ENCODE measurements around the gene BTK. TPM values are rescaled to one million over a fixed set of nuclear protein-coding genes. Genes with fewer than 3 reads are reported as not detected.

BTK gene
- total RNA-seq, 2 experiments from 2014 or later, result 133 to 140 TPM

DNA sequence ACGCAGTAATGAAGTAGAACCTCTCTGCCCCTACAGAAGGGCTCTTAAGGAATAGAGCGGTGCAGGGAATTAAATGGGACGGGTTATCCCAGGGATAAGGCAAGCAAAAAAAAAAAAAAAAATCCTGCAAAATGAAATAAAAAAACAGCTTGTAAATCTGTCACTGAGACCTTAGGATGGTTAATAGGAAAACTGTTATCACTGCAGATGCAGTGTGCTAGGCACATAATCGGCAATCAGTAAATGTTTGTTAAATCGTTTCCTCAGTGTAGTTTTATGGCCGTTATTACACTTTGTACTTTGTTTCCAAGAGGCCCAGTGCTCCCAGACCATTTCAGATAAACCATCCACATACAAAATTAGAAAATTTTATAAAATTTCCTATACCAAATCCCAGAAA is 23.1 kb upstream of the BTK start:
- H3K9me2 ChIP-seq (ENCODE audit: insufficient read depth, low read length), result no peaks in the 10 kb centered on the region
- peaks cover 5% of the 10 kb centered on the region for H3K4me1 ChIP-seq (ENCODE audit: insufficient read depth, low read length, poor library complexity, severe bottlenecking)
- ChIA-PET POLR2A (no interaction called here), CTCF (ENCODE audit: unreplicated experiment) (no interaction called here)
- H3K9me3 ChIP-seq (ENCODE audit: low read length), result no peaks in the 10 kb centered on the region
- peak overlapping the region; percentile 85 for H3K27ac ChIP-seq (ENCODE audit: low read depth, low read length, poor library complexity, severe bottlenecking)
- peaks cover 46% of the 10 kb centered on the region for H3K36me3 ChIP-seq (ENCODE audit: insufficient read depth, low read length)
- H3K4me2 ChIP-seq (ENCODE audit: low read length), result peak overlapping the region; percentile 90
- peak overlapping the region; percentile 83 for H3K4me3 ChIP-seq (ENCODE audit: low read depth, low read length, poor library complexity, severe bottlenecking)
- intact Hi-C loops (cut with micrococcal nuclease; ENCODE audit: unreplicated experiment), result loop anchor here (5.0 kb wide), 1 partner anchor 62 kb away; the partner anchor contains the start of gene TIMM8A
- no peak overlapping the region for H2AFZ ChIP-seq (ENCODE audit: low read length)
- TF ChIP-seq CTCF (conservative IDR thresholded peaks at IDR 0.05; ENCODE audit: low read length) (no peak), EZH2phosphoT487 (IDR thresholded peaks at IDR 0.05; ENCODE audit: borderline replicate concordance, low read depth, low read length) (no peak)
- no TSS peak for BruUV-seq (replicated peaks)
- peaks cover 81% of the 10 kb centered on the region for H3K79me2 ChIP-seq (ENCODE audit: insufficient read depth, low read depth, low read length)
- no peak for DNase-seq (ENCODE audit: low spot score)
- H4K20me1 ChIP-seq (ENCODE audit: insufficient read depth, low read length), result no peaks in the 10 kb centered on the region

DNA sequence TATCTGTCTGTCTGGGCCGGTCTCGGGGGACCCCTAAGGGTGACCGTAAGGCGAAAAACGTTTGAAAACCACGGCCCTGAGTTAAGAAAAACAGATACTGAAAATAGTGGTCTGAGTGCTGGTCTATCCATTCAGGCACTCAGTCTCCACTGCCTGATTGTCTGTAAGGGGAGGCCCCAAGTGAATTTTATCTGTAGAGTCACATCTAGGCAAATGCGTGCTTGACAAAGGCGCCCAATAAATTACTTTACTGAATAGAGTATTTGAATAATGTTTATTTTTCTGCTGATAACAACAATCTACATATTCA is 22.5 kb upstream of the BTK start:
- intact Hi-C loops (cut with micrococcal nuclease; ENCODE audit: unreplicated experiment), result loop anchor here (5.0 kb wide), 1 partner anchor 61 kb away; the partner anchor contains the start of gene TIMM8A
- ChIA-PET POLR2A (no interaction called here), CTCF (ENCODE audit: unreplicated experiment) (no interaction called here)
- Histone ChIP-seq H4K20me1 (ENCODE audit: insufficient read depth, low read length) (no peaks in the 10 kb centered on the region), H3K4me2 (ENCODE audit: low read length) (peak overlapping the region; percentile 90), H3K4me1 (ENCODE audit: insufficient read depth, low read length, poor library complexity, severe bottlenecking) (peaks cover 5% of the 10 kb centered on the region), H3K4me3 (ENCODE audit: low read depth, low read length, poor library complexity, severe bottlenecking) (peak overlapping the region; percentile 83), H3K9me3 (ENCODE audit: low read length) (no peaks in the 10 kb centered on the region), H3K9me2 (ENCODE audit: insufficient read depth, low read length) (no peaks in the 10 kb centered on the region), H3K27ac (ENCODE audit: low read depth, low read length, poor library complexity, severe bottlenecking) (peak overlapping the region; percentile 85), H3K79me2 (ENCODE audit: insufficient read depth, low read depth, low read length) (peaks cover 86% of the 10 kb centered on the region), H3K36me3 (ENCODE audit: insufficient read depth, low read length) (peaks cover 49% of the 10 kb centered on the region), H2AFZ (ENCODE audit: low read length) (no peak overlapping the region)
- TF ChIP-seq EZH2phosphoT487 (IDR thresholded peaks at IDR 0.05; ENCODE audit: borderline replicate concordance, low read depth, low read length), result no peak
- TF ChIP-seq CTCF (conservative IDR thresholded peaks at IDR 0.05; ENCODE audit: low read length), result 0 out of 2 replicates have a peak, but pooled peaks have one; percentile 38
- TSS peak; percentile 82 for BruUV-seq (replicated peaks)
- no peak for DNase-seq (ENCODE audit: low spot score)

DNA sequence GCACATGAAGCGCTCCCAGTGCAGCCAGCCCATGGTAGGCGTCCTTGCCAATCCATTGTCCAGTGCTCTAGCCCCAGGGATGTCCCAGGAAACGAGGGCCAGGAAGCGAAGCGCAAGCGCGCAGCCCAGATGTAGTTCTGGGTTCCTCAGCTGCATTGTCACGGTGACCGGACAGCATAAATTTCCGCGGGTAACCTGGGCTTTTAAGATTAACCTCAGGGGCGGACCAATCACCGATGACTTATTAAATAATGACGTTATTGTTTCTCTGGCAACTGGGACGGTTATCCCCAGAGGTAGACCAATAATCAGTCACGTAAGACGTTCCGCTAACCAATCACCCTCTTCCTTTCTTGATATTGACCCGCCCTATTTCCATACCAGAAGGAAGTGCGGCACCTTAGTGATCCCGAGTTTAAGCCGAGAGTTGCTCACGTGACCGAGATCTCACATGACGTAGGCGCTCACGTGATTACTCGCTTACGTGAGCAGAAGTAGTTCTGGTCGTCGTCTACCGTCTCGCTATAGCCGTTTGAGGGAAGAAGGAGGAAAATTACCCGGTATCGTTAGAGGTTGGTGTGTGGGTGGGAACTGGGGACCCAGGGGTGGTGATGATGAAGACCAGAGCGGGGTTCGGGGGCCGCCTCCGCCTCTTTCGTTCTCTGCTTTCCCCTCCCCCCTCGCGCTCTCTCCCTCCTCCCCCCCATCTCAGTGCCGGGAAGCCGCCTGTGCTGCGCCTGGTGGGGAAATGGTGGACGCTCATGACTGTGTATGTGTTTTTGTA is 21.9 kb upstream of the BTK start, which contains the start of the genes GLA and HNRNPH2:
GLA (minus strand) TSS at position 178 of the 784 bp plus-strand sequence; CDS start at position 156, 22 bp downstream.
HNRNPH2 (plus strand) TSS at position 475 of the 784 bp plus-strand sequence. CDS start 3,767 bp downstream, outside the sequence.
- H2AFZ ChIP-seq (ENCODE audit: low read length), result peak within 1 kb of the TSS; percentile 34; the same call in 1 of the 2 replicates
- peak within 1 kb of the TSS; percentile 97 for H3K4me3 ChIP-seq (ENCODE audit: low read depth, low read length, poor library complexity, severe bottlenecking)
- peak within 1 kb of the TSS; percentile 90 for H3K4me2 ChIP-seq (ENCODE audit: low read length)
- DNase-seq (ENCODE audit: low spot score), result peak; percentile 96
- intact Hi-C loops (cut with micrococcal nuclease; ENCODE audit: unreplicated experiment), result loop anchor here (5.0 kb wide), 1 partner anchor 61 kb away; the partner anchor contains the start of gene TIMM8A
- TF ChIP-seq EZH2phosphoT487 (IDR thresholded peaks at IDR 0.05; ENCODE audit: borderline replicate concordance, low read depth, low read length), result no peak
- no peak for TF ChIP-seq CTCF (conservative IDR thresholded peaks at IDR 0.05; ENCODE audit: low read length)
- H3K9me3 ChIP-seq (ENCODE audit: low read length), result no peaks in the 10 kb centered on the region
- no TSS peak for BruUV-seq (replicated peaks)
- H3K4me1 ChIP-seq (ENCODE audit: insufficient read depth, low read length, poor library complexity, severe bottlenecking), result peaks cover 5% of the 10 kb centered on the region
- ChIA-PET POLR2A (interaction anchor here (1.8 kb wide), 1 partner anchor 17 kb away, joined by 4 read pairs; the partner anchor contains the start of gene RPL36A), CTCF (ENCODE audit: unreplicated experiment) (no interaction called here)
- peaks cover 84% of the 10 kb centered on the region for H3K79me2 ChIP-seq (ENCODE audit: insufficient read depth, low read depth, low read length)
- H3K27ac ChIP-seq (ENCODE audit: low read depth, low read length, poor library complexity, severe bottlenecking), result peak within 1 kb of the TSS; percentile 85
- no peaks in the 10 kb centered on the region for H3K9me2 ChIP-seq (ENCODE audit: insufficient read depth, low read length)
- H4K20me1 ChIP-seq (ENCODE audit: insufficient read depth, low read length), result no peaks in the 10 kb centered on the region
- peaks cover 48% of the 10 kb centered on the region for H3K36me3 ChIP-seq (ENCODE audit: insufficient read depth, low read length)
